Measurements from ENCODE around the gene CMBL. TPM values are rescaled to one million over a fixed set of nuclear protein-coding genes. Genes with fewer than 3 reads are reported as not detected.
A peak's percentile ranks its signal among the peaks of the same experiment; 100 is the strongest.

The CMBL gene
- total RNA-seq, 1 experiment from 2014 or later: 43.2 TPM

DNA sequence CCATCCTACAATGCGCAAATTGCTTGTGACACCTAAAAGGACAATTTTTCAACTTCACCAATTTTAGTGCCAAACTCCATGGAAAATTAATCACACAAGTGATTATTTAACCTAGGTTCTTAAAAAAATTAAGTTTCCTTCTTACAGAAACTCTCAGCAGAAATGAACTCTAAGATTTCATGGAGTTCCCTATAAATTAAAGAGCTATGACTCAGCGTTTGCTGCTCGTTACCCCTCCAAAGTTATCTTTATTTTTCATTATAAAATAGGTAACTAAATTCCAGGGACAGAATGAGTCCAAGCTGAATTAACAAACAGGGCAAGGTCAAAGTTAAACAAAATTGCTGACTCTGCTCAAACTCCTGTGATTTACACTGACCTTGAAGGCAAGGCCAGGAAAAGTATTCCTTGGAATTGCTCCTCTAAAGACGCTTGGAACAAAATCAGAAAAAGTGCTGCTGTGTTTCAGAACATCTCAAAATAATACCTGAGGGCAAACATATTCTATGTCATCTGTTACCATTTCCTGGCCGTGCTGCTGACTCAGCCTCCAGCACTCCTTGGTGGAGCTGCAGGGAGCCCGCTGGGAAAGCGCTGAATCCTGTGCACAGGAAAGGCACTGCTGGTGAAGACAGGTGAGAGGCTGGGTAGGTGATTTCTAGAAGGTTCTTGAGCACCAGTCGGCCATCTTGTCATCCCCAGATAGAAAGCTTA lies 2.5 kb upstream of the CMBL start:
- no peaks in the 10 kb centered on the region for H3K27me3 ChIP-seq (ENCODE audit: control insufficient read depth, insufficient read depth, low read length)
- no peaks in the 10 kb centered on the region for H3K9me3 ChIP-seq (ENCODE audit: control insufficient read depth, insufficient read depth, low read depth, low read length)
- ATAC-seq (peak; percentile 79), DNase-seq (ENCODE audit: low read depth, low spot score) (no peak)
- ChIA-PET POLR2A (interaction anchor here (0.7 kb wide), 1 partner anchor 45 kb away, joined by 3 read pairs; no protein-coding TSS in a partner anchor), CTCF (no interaction called here)
- H3K4me1 ChIP-seq (ENCODE audit: control insufficient read depth, insufficient read depth, low read length): peaks cover 32% of the 10 kb centered on the region
- intact Hi-C loops (cut with micrococcal nuclease; ENCODE audit: unreplicated experiment) (no loop called here), in situ Hi-C loops (cut with HindIII; ENCODE audit: low pct_unique_long_range_greater_than_20kb, low sequenced_read_pairs) (no loop called here)
- peak; percentile 49; the same call in 1 of the 2 replicates for TF ChIP-seq POLR2AphosphoS5 (IDR thresholded peaks at IDR 0.05; ENCODE audit: low read depth, low read length)
- no peak for TF ChIP-seq SIN3A (IDR thresholded peaks at IDR 0.05; ENCODE audit: borderline replicate concordance, insufficient read depth, low read depth, low read length)
- BruUV-seq (replicated peaks): no TSS peak
- peak overlapping the region; percentile 80 for H3K27ac ChIP-seq (ENCODE audit: low read length)
- H3K4me3 ChIP-seq (ENCODE audit: low read depth in 2 of 2, low read length in 2 of 2): peak overlapping the region in 1 of 2 experiments; percentile 7; a peak in 2 of 4 replicates
- H3K36me3 ChIP-seq (ENCODE audit: control insufficient read depth, insufficient read depth, low read length): no peaks in the 10 kb centered on the region

DNA sequence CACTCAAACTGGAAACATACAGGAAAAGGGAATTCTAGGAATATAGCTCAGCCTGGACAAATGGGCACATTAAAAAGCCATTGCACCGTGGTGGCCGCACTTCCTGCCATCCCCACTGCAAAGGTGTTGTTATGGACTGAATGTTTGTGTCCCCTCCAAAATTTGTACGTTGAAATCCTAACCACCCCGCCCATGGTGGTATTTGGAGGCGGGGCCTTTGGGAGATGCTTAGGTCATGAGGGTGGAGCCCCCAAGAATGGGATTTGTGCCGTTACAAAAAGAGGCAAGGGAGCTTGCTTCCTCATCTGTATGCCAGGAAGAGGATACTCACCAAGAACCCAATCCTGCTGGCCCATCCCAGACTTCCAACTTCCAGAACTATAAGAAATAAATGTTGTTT lies 1.1 kb upstream of the CMBL start:
- ChIA-PET POLR2A (interaction anchor here (1.0 kb wide), 1 partner anchor 44 kb away, joined by 3 read pairs; the partner anchor contains the start of gene MARCHF6), CTCF (interaction anchor here (0.8 to 1.8 kb wide), 2 partner anchors 25 to 108 kb away, joined by 3 to 4 read pairs; no protein-coding TSS in a partner anchor)
- TF ChIP-seq SIN3A (IDR thresholded peaks at IDR 0.05; ENCODE audit: borderline replicate concordance, insufficient read depth, low read depth, low read length) (no peak), POLR2AphosphoS5 (IDR thresholded peaks at IDR 0.05; ENCODE audit: low read depth, low read length) (no peak), TCF7L2 (IDR thresholded peaks at IDR 0.05; ENCODE audit: low read depth, low read length) (no peak)
- TF ChIP-seq, protein P1, sequence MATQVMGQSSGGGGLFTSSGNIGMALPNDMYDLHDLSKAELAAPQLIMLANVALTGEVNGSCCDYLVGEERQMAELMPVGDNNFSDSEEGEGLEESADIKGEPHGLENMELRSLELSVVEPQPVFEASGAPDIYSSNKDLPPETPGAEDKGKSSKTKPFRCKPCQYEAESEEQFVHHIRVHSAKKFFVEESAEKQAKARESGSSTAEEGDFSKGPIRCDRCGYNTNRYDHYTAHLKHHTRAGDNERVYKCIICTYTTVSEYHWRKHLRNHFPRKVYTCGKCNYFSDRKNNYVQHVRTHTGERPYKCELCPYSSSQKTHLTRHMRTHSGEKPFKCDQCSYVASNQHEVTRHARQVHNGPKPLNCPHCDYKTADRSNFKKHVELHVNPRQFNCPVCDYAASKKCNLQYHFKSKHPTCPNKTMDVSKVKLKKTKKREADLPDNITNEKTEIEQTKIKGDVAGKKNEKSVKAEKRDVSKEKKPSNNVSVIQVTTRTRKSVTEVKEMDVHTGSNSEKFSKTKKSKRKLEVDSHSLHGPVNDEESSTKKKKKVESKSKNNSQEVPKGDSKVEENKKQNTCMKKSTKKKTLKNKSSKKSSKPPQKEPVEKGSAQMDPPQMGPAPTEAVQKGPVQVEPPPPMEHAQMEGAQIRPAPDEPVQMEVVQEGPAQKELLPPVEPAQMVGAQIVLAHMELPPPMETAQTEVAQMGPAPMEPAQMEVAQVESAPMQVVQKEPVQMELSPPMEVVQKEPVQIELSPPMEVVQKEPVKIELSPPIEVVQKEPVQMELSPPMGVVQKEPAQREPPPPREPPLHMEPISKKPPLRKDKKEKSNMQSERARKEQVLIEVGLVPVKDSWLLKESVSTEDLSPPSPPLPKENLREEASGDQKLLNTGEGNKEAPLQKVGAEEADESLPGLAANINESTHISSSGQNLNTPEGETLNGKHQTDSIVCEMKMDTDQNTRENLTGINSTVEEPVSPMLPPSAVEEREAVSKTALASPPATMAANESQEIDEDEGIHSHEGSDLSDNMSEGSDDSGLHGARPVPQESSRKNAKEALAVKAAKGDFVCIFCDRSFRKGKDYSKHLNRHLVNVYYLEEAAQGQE (IDR thresholded peaks at IDR 0.05; ENCODE audit: insufficient read depth in 1 of 2, low read depth in 2 of 2, low read length in 1 of 2): no peak
- TF ChIP-seq, protein P2, sequence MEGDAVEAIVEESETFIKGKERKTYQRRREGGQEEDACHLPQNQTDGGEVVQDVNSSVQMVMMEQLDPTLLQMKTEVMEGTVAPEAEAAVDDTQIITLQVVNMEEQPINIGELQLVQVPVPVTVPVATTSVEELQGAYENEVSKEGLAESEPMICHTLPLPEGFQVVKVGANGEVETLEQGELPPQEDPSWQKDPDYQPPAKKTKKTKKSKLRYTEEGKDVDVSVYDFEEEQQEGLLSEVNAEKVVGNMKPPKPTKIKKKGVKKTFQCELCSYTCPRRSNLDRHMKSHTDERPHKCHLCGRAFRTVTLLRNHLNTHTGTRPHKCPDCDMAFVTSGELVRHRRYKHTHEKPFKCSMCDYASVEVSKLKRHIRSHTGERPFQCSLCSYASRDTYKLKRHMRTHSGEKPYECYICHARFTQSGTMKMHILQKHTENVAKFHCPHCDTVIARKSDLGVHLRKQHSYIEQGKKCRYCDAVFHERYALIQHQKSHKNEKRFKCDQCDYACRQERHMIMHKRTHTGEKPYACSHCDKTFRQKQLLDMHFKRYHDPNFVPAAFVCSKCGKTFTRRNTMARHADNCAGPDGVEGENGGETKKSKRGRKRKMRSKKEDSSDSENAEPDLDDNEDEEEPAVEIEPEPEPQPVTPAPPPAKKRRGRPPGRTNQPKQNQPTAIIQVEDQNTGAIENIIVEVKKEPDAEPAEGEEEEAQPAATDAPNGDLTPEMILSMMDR (IDR thresholded peaks at IDR 0.05): no peak
- no peaks in the 10 kb centered on the region for H3K36me3 ChIP-seq (ENCODE audit: control insufficient read depth, insufficient read depth, low read length)
- H3K4me1 ChIP-seq (ENCODE audit: control insufficient read depth, insufficient read depth, low read length): peaks cover 39% of the 10 kb centered on the region
- no peak for DNase-seq (ENCODE audit: low read depth, low spot score)
- intact Hi-C loops (cut with micrococcal nuclease; ENCODE audit: unreplicated experiment) (no loop called here), in situ Hi-C loops (cut with HindIII; ENCODE audit: low pct_unique_long_range_greater_than_20kb, low sequenced_read_pairs) (no loop called here)
- BruUV-seq (replicated peaks): no TSS peak
- no peaks in the 10 kb centered on the region for H3K27me3 ChIP-seq (ENCODE audit: control insufficient read depth, insufficient read depth, low read length)
- H3K4me3 ChIP-seq (ENCODE audit: low read depth in 2 of 2, low read length in 2 of 2): no peak overlapping the region
- no peaks in the 10 kb centered on the region for H3K9me3 ChIP-seq (ENCODE audit: control insufficient read depth, insufficient read depth, low read depth, low read length)
- no peak for ATAC-seq
- peak overlapping the region; percentile 80 for H3K27ac ChIP-seq (ENCODE audit: low read length)

DNA sequence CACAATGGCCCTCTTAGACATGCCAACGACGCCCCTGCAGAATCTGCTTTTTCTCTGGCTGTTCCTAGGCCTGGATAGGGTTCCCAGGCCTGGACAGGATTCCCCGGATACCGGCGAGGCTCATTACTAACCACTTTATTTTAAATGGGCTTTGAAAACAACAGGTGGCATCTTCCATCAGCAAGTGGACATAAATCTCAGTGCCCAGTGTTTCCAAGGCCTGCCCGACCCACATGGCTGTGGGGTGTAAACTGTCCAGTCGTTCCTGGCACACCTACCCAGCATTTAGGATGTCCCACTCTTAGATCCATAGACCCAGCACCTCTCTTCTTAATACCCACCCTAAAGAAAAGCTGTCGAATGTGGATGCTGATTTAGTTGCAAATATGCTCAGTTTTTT lies 896 bp downstream of the CMBL start:
- ChIA-PET CTCF (no interaction called here), POLR2A (no interaction called here)
- no peaks in the 10 kb centered on the region for H3K9me3 ChIP-seq (ENCODE audit: control insufficient read depth, insufficient read depth, low read depth, low read length)
- in situ Hi-C loops (cut with HindIII; ENCODE audit: low pct_unique_long_range_greater_than_20kb, low sequenced_read_pairs): no loop called here
- TF ChIP-seq SIN3A (IDR thresholded peaks at IDR 0.05; ENCODE audit: borderline replicate concordance, insufficient read depth, low read depth, low read length): no peak
- TF ChIP-seq POLR2AphosphoS5 (IDR thresholded peaks at IDR 0.05; ENCODE audit: low read depth, low read length): no peak
- TF ChIP-seq, protein P2 (IDR thresholded peaks at IDR 0.05): no peak
- no peak for TF ChIP-seq TCF7L2 (IDR thresholded peaks at IDR 0.05; ENCODE audit: low read depth, low read length)
- TF ChIP-seq, protein P1 (IDR thresholded peaks at IDR 0.05; ENCODE audit: insufficient read depth in 1 of 2, low read depth in 2 of 2, low read length in 1 of 2): no peak
- peak overlapping the region; percentile 87 for H3K27ac ChIP-seq (ENCODE audit: low read length)
- H3K36me3 ChIP-seq (ENCODE audit: control insufficient read depth, insufficient read depth, low read length): no peaks in the 10 kb centered on the region
- intact Hi-C loops (cut with micrococcal nuclease; ENCODE audit: unreplicated experiment): no loop called here
- H3K4me1 ChIP-seq (ENCODE audit: control insufficient read depth, insufficient read depth, low read length): peaks cover 56% of the 10 kb centered on the region
- peak overlapping the region; percentile 61 to 64 for H3K4me3 ChIP-seq (ENCODE audit: low read depth in 2 of 2, low read length in 2 of 2)
- DNase-seq (ENCODE audit: low read depth, low spot score): no peak
- no peak for ATAC-seq
- no TSS peak for BruUV-seq (replicated peaks)
- H3K27me3 ChIP-seq (ENCODE audit: control insufficient read depth, insufficient read depth, low read length): no peaks in the 10 kb centered on the region
